Activated naive CD4-positive, alpha-beta T cell treated with anti-CD3 and anti-CD28 coated beads, Interleukin-2, amount 10 ng/mL, durations not matched to agents 5 hours and 36 hours (primary cell): ENCODE results near the gene PCDHB11. TPM values are rescaled to one million over a fixed set of nuclear protein-coding genes. Genes with fewer than 3 reads are reported as not detected.

Experiments used
- total RNA-seq, 2 experiments: library from RNA; stranded (reverse); gene quantifications; one replicate each; pipeline ENCODE4 v1.2.3, GENCODE V29; 2021

Gene PCDHB11
- total RNA-seq: not detected

GRCh38 chr5:141199359-141200235, at the start of gene PCDHB11:
Gene PCDHB11, plus strand, starts transcription at chr5:141199627. Its CDS starts 148 bp downstream, at chr5:141199775.

DNA sequence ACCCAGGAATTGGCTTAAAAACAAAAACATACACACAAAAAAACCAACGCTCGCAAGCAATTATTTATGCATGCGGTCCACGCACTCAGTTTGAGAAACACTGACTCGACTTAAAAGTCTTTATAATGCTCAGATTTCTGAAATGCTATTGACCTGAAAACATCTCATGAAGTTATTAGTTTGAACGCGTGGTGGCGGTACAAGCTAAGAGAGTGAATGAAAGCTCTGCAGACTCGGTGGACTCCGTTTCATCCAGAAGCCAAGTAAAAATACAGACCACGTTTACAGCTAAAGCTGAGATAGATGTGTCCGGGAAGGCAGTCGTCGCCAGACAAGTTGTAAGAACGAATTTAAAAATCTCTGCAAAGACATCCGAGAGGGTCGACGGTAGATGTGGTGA, 49.6 kb upstream of the PCDHB11 start, which contains the start of gene PCDHB6:
Gene PCDHB6 (plus strand): TSS at position 246 of the 400 bp plus-strand sequence. CDS start 201 bp downstream, outside the sequence.

GRCh38 chr5:141172381-141173204, 26.8 kb upstream of the PCDHB11 start, which contains the start of gene PCDHB7:
Gene PCDHB7, plus strand, starts transcription at chr5:141172644. Its CDS starts 192 bp downstream, at chr5:141172836.

GRCh38 chr5:141177577-141178191, 21.7 kb upstream of the PCDHB11 start, which contains the start of gene PCDHB8:
Gene PCDHB8, plus strand, starts transcription at chr5:141177790. Its CDS starts 245 bp downstream, at chr5:141178035.

GRCh38 chr5:141182248-141182647, 17.2 kb upstream of the PCDHB11 start, which contains the start of gene PCDHB16:
Gene PCDHB16, plus strand, starts transcription at chr5:141182387. Its CDS starts 173 bp downstream, at chr5:141182560.

GRCh38 chr5:141186897-141187512, 12.4 kb upstream of the PCDHB11 start, which contains the start of gene PCDHB9:
Gene PCDHB9, plus strand, starts transcription at chr5:141187161. Its CDS starts 158 bp downstream, at chr5:141187319.

DNA sequence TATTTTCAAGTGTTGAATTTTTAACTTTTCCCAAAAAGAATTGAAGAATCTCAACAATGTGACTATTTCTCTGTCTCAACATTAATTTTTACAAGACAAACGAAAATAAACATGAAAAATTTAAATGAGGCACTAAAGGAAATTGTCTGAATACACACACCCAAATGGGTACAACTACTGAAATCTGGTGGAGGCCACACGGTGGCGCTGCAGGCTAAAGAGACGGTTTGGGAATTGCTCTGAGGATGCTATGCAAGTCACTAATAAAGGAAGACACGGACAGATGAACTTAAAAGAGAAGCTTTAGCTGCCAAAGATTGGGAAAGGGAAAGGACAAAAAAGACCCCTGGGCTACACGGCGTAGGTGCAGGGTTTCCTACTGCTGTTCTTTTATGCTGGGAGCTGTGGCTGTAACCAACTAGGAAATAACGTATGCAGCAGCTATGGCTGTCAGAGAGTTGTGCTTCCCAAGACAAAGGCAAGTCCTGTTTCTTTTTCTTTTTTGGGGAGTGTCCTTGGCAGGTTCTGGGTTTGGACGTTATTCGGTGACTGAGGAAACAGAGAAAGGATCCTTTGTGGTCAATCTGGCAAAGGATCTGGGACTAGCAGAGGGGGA, 7.2 kb upstream of the PCDHB11 start, which contains the start of gene PCDHB10:
Gene PCDHB10 (plus strand): TSS at position 244 of the 616 bp plus-strand sequence. CDS start 200 bp downstream, at position 444.

DNA sequence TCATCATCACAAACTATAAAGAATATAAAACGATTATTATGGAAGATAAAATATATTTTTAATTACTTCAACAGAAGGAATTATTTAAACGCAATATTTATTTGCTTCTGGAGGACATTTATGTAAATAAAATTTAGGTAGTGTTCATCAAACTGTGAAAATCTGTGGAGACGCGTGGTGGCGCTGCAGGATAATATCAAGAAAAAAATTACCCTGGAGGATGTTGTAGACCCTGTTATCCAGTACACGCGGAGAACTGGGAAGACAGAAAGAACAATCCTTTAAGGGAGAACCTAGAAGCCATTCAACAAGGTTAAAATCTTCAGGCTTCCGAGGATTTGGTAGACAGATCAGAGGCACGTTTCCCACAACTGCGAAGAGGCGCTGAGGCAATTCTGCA, 9.1 kb downstream of the PCDHB11 start, which contains the start of gene PCDHB12:
Gene PCDHB12 (plus strand): TSS at position 242 of the 400 bp plus-strand sequence. CDS start 189 bp downstream, outside the sequence.

GRCh38 chr5:141213656-141214339, 14.4 kb downstream of the PCDHB11 start, which contains the start of gene PCDHB13:
Gene PCDHB13, plus strand, starts transcription at chr5:141213919. Its CDS starts 205 bp downstream, at chr5:141214124.

GRCh38 chr5:141223112-141223783, 23.8 kb downstream of the PCDHB11 start, which contains the start of gene PCDHB14:
Gene PCDHB14, plus strand, starts transcription at chr5:141223343. Its CDS starts 163 bp downstream, at chr5:141223506.

DNA sequence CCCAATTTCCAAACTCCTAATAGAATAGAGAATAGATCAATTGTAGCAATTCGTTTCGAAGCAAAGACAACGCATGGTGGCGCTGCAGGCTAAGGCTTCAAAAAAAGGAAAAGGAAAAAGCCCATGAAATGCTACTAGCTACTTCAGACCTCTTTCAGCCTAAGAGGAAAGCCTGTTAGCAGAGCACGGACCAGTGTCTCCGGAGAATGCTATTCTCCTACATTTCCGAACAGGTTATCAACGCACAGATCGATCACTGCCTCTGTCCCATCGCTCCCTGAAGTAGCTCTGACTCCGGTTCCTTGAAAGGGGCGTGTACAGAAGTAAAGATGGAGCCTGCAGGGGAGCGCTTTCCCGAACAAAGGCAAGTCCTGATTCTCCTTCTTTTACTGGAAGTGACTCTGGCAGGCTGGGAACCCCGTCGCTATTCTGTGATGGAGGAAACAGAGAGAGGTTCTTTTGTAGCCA, 45.9 kb downstream of the PCDHB11 start, which contains the start of gene PCDHB15:
Gene PCDHB15 (plus strand): TSS at position 146 of the 468 bp plus-strand sequence. CDS start 184 bp downstream, at position 330.

Other genes with a start within 250 kb of the PCDHB11 start
- not detected for gene PCDHAC2, start 233.2 kb upstream of the PCDHB11 start, total RNA-seq
- gene PCDHB1, start 148.3 kb upstream of the PCDHB11 start, total RNA-seq: not detected
- under 1 TPM; 0.05 to 0.17 TPM for gene PCDHB2, start 105.0 kb upstream of the PCDHB11 start, total RNA-seq
- not detected for gene PCDHB3, start 99.2 kb upstream of the PCDHB11 start, total RNA-seq
- gene PCDHB4, start 77.8 kb upstream of the PCDHB11 start, total RNA-seq: not detected
- not detected for gene PCDHB5, start 64.4 kb upstream of the PCDHB11 start, total RNA-seq
- not detected for gene PCDHB6, start 49.6 kb upstream of the PCDHB11 start, total RNA-seq
- not detected for gene PCDHB7, start 27.0 kb upstream of the PCDHB11 start, total RNA-seq
- gene PCDHB8, start 21.8 kb upstream of the PCDHB11 start, total RNA-seq: not detected
- gene PCDHB16, start 17.2 kb upstream of the PCDHB11 start, total RNA-seq: not detected
- gene PCDHB9, start 12.5 kb upstream of the PCDHB11 start, total RNA-seq: not detected
- gene PCDHB10, start 7.3 kb upstream of the PCDHB11 start, total RNA-seq: not detected
- gene PCDHB12, start 9.1 kb downstream of the PCDHB11 start, total RNA-seq: not detected
- not detected for gene PCDHB13, start 14.3 kb downstream of the PCDHB11 start, total RNA-seq
- not detected for gene PCDHB14, start 23.7 kb downstream of the PCDHB11 start, total RNA-seq
- gene PCDHB15, start 45.8 kb downstream of the PCDHB11 start, total RNA-seq: not detected
- gene SLC25A2, start 104.4 kb downstream of the PCDHB11 start, total RNA-seq: 1 to 10 TPM in 1 of 2 experiments, under 1 TPM in 1; 0.45 to 1.1 TPM
- gene TAF7, start 121.2 kb downstream of the PCDHB11 start, total RNA-seq: 10 to 100 TPM; 73.2 to 73.7 TPM
- gene PCDHGA1, start 130.9 kb downstream of the PCDHB11 start, total RNA-seq: not detected
- gene PCDHGA2, start 139.1 kb downstream of the PCDHB11 start, total RNA-seq: not detected
- not detected for gene PCDHGA3, start 144.2 kb downstream of the PCDHB11 start, total RNA-seq
- gene PCDHGB1, start 150.5 kb downstream of the PCDHB11 start, total RNA-seq: not detected
- under 1 TPM; 0.10 to 0.14 TPM for gene PCDHGA4, start 155.4 kb downstream of the PCDHB11 start, total RNA-seq
- gene PCDHGB2, start 160.4 kb downstream of the PCDHB11 start, total RNA-seq: under 1 TPM in 1 of 2 experiments, not detected in 1; 0.12 TPM
- gene PCDHGA5, start 164.5 kb downstream of the PCDHB11 start, total RNA-seq: not detected
- gene PCDHGB3, start 170.6 kb downstream of the PCDHB11 start, total RNA-seq: under 1 TPM; 0.10 to 0.14 TPM
- under 1 TPM; 0.10 to 0.12 TPM for gene PCDHGA6, start 174.3 kb downstream of the PCDHB11 start, total RNA-seq
- gene PCDHGA7, start 183.1 kb downstream of the PCDHB11 start, total RNA-seq: not detected
- gene PCDHGB4, start 188.1 kb downstream of the PCDHB11 start, total RNA-seq: not detected
- under 1 TPM in 1 of 2 experiments, not detected in 1; 0.05 TPM for gene PCDHGA8, start 193.0 kb downstream of the PCDHB11 start, total RNA-seq
- under 1 TPM in 1 of 2 experiments, not detected in 1; 0.08 TPM for gene PCDHGB5, start 198.3 kb downstream of the PCDHB11 start, total RNA-seq
- under 1 TPM in 1 of 2 experiments, not detected in 1; 0.08 TPM for gene PCDHGA9, start 203.2 kb downstream of the PCDHB11 start, total RNA-seq
- gene PCDHGB6, start 208.4 kb downstream of the PCDHB11 start, total RNA-seq: under 1 TPM in 1 of 2 experiments, not detected in 1; 0.05 TPM
- gene PCDHGA10, start 213.4 kb downstream of the PCDHB11 start, total RNA-seq: under 1 TPM; 0.05 TPM
- gene PCDHGB7, start 218.1 kb downstream of the PCDHB11 start, total RNA-seq: under 1 TPM in 1 of 2 experiments, not detected in 1; 0.08 TPM
- gene PCDHGA11, start 221.4 kb downstream of the PCDHB11 start, total RNA-seq: under 1 TPM in 1 of 2 experiments, not detected in 1; 0.05 TPM
- not detected for gene PCDHGA12, start 230.9 kb downstream of the PCDHB11 start, total RNA-seq